HG02970 (cell line): ENCODE data around the gene VTN.

Experiments
- ATAC-seq: cut with Tn5 transposase; IDR thresholded peaks from one replicate; pipeline ENCODE4 v1.9.1; 2021; ENCODE audit warnings: mild to moderate bottlenecking, moderate library complexity, moderate number of reproducible peaks; ENCODE audit not compliant: unreplicated experiment, low FRiP score

VTN gene

GRCh38 chr17:28396635-28397239 is 26.6 kb upstream of the VTN start:
- no peak for ATAC-seq

GRCh38 chr17:28395968-28396367 is 25.9 kb upstream of the VTN start:
- ATAC-seq = no peak

- ATAC-seq = no peak
Measured at GRCh38 chr17:28395426-28395825, 25.3 kb upstream of the VTN start.

- ATAC-seq = no peak
Measured at GRCh38 chr17:28394337-28395116, 24.4 kb upstream of the VTN start.

GRCh38 chr17:28392491-28392890 is 22.4 kb upstream of the VTN start:
- no peak for ATAC-seq

GRCh38 chr17:28391401-28391800 is 21.3 kb upstream of the VTN start:
- ATAC-seq = no peak

- no peak for ATAC-seq
Measured at GRCh38 chr17:28390984-28391383, 20.9 kb upstream of the VTN start.

- no peak for ATAC-seq
Measured at GRCh38 chr17:28390563-28390962, 20.5 kb upstream of the VTN start.

GRCh38 chr17:28390141-28390540 is 20.0 kb upstream of the VTN start:
- no peak for ATAC-seq

GRCh38 chr17:28388106-28388505 is 18.0 kb upstream of the VTN start:
- ATAC-seq = no peak

GRCh38 chr17:28386391-28386790 is 16.3 kb upstream of the VTN start:
- no peak for ATAC-seq

- ATAC-seq = no peak
Measured at GRCh38 chr17:28385406-28385805, 15.3 kb upstream of the VTN start.

GRCh38 chr17:28385037-28385400 is 14.9 kb upstream of the VTN start:
- no peak for ATAC-seq

- ATAC-seq = no peak
Measured at GRCh38 chr17:28384281-28385036, 14.4 kb upstream of the VTN start.

- ATAC-seq = no peak
Measured at GRCh38 chr17:28381141-28381825, 11.2 kb upstream of the VTN start.

- no peak for ATAC-seq
Measured at GRCh38 chr17:28379814-28380801, 10.0 kb upstream of the VTN start.

GRCh38 chr17:28372945-28373274 is 2.8 kb upstream of the VTN start:
- ATAC-seq = no peak

- ATAC-seq = no peak
Measured at GRCh38 chr17:28372203-28372944, 2.3 kb upstream of the VTN start.
